Muscle of leg (tissue), 11 donors: Measurements from ENCODE around the gene SNAPC5. TPM values are rescaled to one million over a fixed set of nuclear protein-coding genes. Genes with fewer than 3 reads are reported as not detected.
A peak's percentile ranks its signal among the peaks of the same experiment; 100 is the strongest.
"Not testable (repeated sequence)": the region's sequence is repeated elsewhere in the genome, so short reads cannot be mapped to it uniquely, and the experiment has no call there.

Experiments
- DNase-seq: peaks from one replicate; pipeline ENCODE4 v3.0.0; 2013
- H3K27ac ChIP-seq: one replicate; pipeline ENCODE4 v1.5.1; 2013; ENCODE audit warnings: mild to moderate bottlenecking, low read length, control low read depth
- H3K27me3 ChIP-seq: one replicate; pipeline ENCODE4 v1.6.1; 2013; ENCODE audit warnings: low read length; ENCODE audit not compliant: control insufficient read depth, insufficient read depth
- H3K36me3 ChIP-seq: one replicate; pipeline ENCODE4 v1.6.1; 2013; ENCODE audit warnings: low read length; ENCODE audit not compliant: control insufficient read depth, insufficient read depth
- H3K4me1 ChIP-seq: one replicate; pipeline ENCODE4 v1.6.1; 2013; ENCODE audit warnings: low read length; ENCODE audit not compliant: control insufficient read depth, insufficient read depth
- H3K4me3 ChIP-seq: one replicate; pipeline ENCODE4 v1.5.1; 2013; ENCODE audit warnings: low read length, control low read depth
- H3K9me3 ChIP-seq: replicated peaks from 2 replicates; pipeline ENCODE4 v1.6.1; 2013; ENCODE audit warnings: low read depth, low read length; ENCODE audit not compliant: control insufficient read depth
- WGBS: methylation state at CpG from one replicate; pipeline ENCODE4 v1.1.5; 2013; ENCODE audit warnings: missing lambda C conversion rate; ENCODE audit not compliant: insufficient coverage; 5-methylcytosine and 5-hydroxymethylcytosine counted together
- polyA plus RNA-seq, 8 donors: library from polyadenylated mRNA; unstranded; fragments of 120-200 nt; gene quantifications; one replicate each; pipeline versions ENCODE4 v1.2.1 to v1.2.3, GENCODE V29; 2013; ENCODE audit warnings: inconsistent platforms in 1 of 8, low replicate concordance in 1 of 8; ENCODE audit not compliant: insufficient read length in 8 of 8, insufficient read depth in 1 of 8
- total RNA-seq: library from RNA; stranded (reverse); fragments of 120-200 nt; gene quantifications from one replicate; pipeline ENCODE4 v1.2.4, GENCODE V29; 2013

The SNAPC5 gene
- total and polyA plus RNA-seq, 9 donors, result 33.6 to 45.2 (median 38.9) TPM

- no peaks in the 10 kb centered on the region for H3K27me3 ChIP-seq
- no peaks in the 10 kb centered on the region for H3K9me3 ChIP-seq
- no peak overlapping the region for H3K27ac ChIP-seq
- WGBS, result no CpG with 5 or more reads among the region's 3 CpGs
- DNase-seq, result no peak
- H3K4me3 ChIP-seq, result no peak overlapping the region
- no peaks in the 10 kb centered on the region for H3K36me3 ChIP-seq
- peaks cover 5% of the 10 kb centered on the region for H3K4me1 ChIP-seq
These were observed 10.8 kb upstream of the SNAPC5 start for GRCh38 chr15:66508293-66508883.

GRCh38 chr15:66505818-66506217, 8.3 kb upstream of the SNAPC5 start:
- Histone ChIP-seq H3K27me3 (no peaks in the 10 kb centered on the region), H3K36me3 (peaks cover 18% of the 10 kb centered on the region), H3K4me3 (peak overlapping the region; percentile 96), H3K4me1 (peaks cover 14% of the 10 kb centered on the region), H3K9me3 (no peaks in the 10 kb centered on the region), H3K27ac (no peak overlapping the region)
- no CpG with 5 or more reads among the region's 4 CpGs for WGBS
- no peak for DNase-seq

- Histone ChIP-seq H3K27me3 (no peaks in the 10 kb centered on the region), H3K9me3 (no peaks in the 10 kb centered on the region), H3K27ac (peak overlapping the region; percentile 96), H3K36me3 (peaks cover 22% of the 10 kb centered on the region), H3K4me1 (peaks cover 14% of the 10 kb centered on the region), H3K4me3 (peak overlapping the region; percentile 96)
- DNase-seq, result no peak
- 1% methylated on average over 11 of the region's 13 CpGs for WGBS
These were observed 7.9 kb upstream of the SNAPC5 start for GRCh38 chr15:66505430-66505811.

- 0% methylated on average over 30 of the region's 46 CpGs for WGBS
- peak within 1 kb of the TSS; percentile 96 for H3K4me3 ChIP-seq
- peak within 1 kb of the TSS; percentile 96 for H3K27ac ChIP-seq
- H3K36me3 ChIP-seq, result peaks cover 27% of the 10 kb centered on the region
- H3K9me3 ChIP-seq, result no peaks in the 10 kb centered on the region
- H3K27me3 ChIP-seq, result no peaks in the 10 kb centered on the region
- H3K4me1 ChIP-seq, result peaks cover 14% of the 10 kb centered on the region
- DNase-seq, result peak; percentile 93
These were observed 7.2 kb upstream of the SNAPC5 start, which contains the start of the genes RPL4 and ZWILCH for GRCh38 chr15:66504563-66505429. Gene RPL4, minus strand, starts transcription at chr15:66504855. Its CDS starts 65 bp downstream, at chr15:66504790. Gene ZWILCH, plus strand, starts transcription at chr15:66505326. Its CDS starts 13 bp downstream, at chr15:66505339.

GRCh38 chr15:66503780-66504562, 6.4 kb upstream of the SNAPC5 start:
- no peaks in the 10 kb centered on the region for H3K9me3 ChIP-seq
- H3K4me3 ChIP-seq, result peak overlapping the region; percentile 96
- H3K27me3 ChIP-seq, result no peaks in the 10 kb centered on the region
- peaks cover 14% of the 10 kb centered on the region for H3K4me1 ChIP-seq
- 0% methylated on average over 2 of the region's 12 CpGs for WGBS
- peaks cover 32% of the 10 kb centered on the region for H3K36me3 ChIP-seq
- peak overlapping the region; percentile 96 for H3K27ac ChIP-seq
- DNase-seq, result no peak

GRCh38 chr15:66503041-66503648, 5.6 kb upstream of the SNAPC5 start:
- not testable (repeated sequence) for DNase-seq, H3K27ac ChIP-seq, H3K27me3 ChIP-seq, H3K9me3 ChIP-seq
- 83% methylated on average over 3 of the region's 13 CpGs for WGBS
- Histone ChIP-seq H3K4me3 (peak overlapping the region; percentile 96), H3K4me1 (peaks cover 14% of the 10 kb centered on the region), H3K36me3 (peaks cover 39% of the 10 kb centered on the region)

GRCh38 chr15:66502491-66502890, 4.9 kb upstream of the SNAPC5 start:
- no peak for DNase-seq
- Histone ChIP-seq H3K4me3 (no peak overlapping the region), H3K27ac (no peak overlapping the region), H3K27me3 (no peaks in the 10 kb centered on the region), H3K9me3 (no peaks in the 10 kb centered on the region), H3K4me1 (peaks cover 14% of the 10 kb centered on the region), H3K36me3 (peaks cover 41% of the 10 kb centered on the region)
- WGBS, result 81% methylated on average over 7 of the region's 10 CpGs

- not testable (repeated sequence) for DNase-seq, H3K4me3 ChIP-seq, H3K9me3 ChIP-seq, H3K27me3 ChIP-seq, H3K27ac ChIP-seq
- 88% methylated on average over 3 of the region's 7 CpGs for WGBS
- H3K4me1 ChIP-seq, result peaks cover 21% of the 10 kb centered on the region
- peaks cover 49% of the 10 kb centered on the region for H3K36me3 ChIP-seq
These were observed 2.8 kb upstream of the SNAPC5 start for GRCh38 chr15:66500346-66500745.

- 50% methylated on average over 2 of the region's 3 CpGs for WGBS
These were observed 1.2 kb upstream of the SNAPC5 start for GRCh38 chr15:66498501-66499386.

More at GRCh38 chr15:66498501-66499386, 1.2 kb upstream of the SNAPC5 start:
- H3K4me3 ChIP-seq, result no peak overlapping the region
- peaks cover 20% of the 10 kb centered on the region for H3K4me1 ChIP-seq
- H3K27ac ChIP-seq, result no peak overlapping the region
- DNase-seq, result peak; percentile 68
- H3K36me3 ChIP-seq, result peaks cover 58% of the 10 kb centered on the region
- no peaks in the 10 kb centered on the region for H3K27me3 ChIP-seq
- no peaks in the 10 kb centered on the region for H3K9me3 ChIP-seq
